Lower leg skin (tissue), 3 donors: ENCODE results near the gene DDX39A.

Source experiments
- POLR2A ChIP-seq, 2 donors: fragments of 450-650 bp; IDR thresholded peaks; one replicate each; pipeline ENCODE4 v1.6.1; 2016 to 2017; ENCODE audit warnings: antibody characterized with exemption in 2 of 2, mild to moderate bottlenecking in 1 of 2, moderate library complexity in 1 of 2
- TF ChIP-seq, protein P1 (sequence below), 3 donors: fragments of 450-650 bp; IDR thresholded peaks; one replicate each; pipeline ENCODE4 v1.5.1; 2016; ENCODE audit warnings: antibody characterized with exemption in 3 of 3, mild to moderate bottlenecking in 3 of 3, moderate library complexity in 2 of 3

DNA sequence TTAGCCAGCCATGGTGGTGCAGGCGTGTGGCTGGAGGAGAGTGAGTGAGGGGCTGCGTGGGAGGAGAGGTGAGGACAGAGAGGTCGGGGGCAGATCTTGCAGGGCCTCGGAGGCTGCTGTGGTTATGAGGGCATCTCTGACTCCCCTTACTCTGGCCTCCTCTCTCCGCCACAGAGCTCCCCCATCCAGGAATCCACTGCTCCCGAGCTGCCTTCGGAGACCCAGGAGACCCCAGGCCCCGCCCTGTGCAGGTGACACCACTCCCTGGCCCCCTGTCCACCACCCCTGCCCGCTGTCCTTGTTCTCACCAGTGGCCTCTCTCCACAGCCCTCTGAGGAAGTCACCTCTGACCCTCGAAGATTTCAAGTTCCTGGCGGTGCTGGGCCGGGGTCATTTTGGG is 48.2 kb upstream of the DDX39A start:
- TF ChIP-seq, protein P1, sequence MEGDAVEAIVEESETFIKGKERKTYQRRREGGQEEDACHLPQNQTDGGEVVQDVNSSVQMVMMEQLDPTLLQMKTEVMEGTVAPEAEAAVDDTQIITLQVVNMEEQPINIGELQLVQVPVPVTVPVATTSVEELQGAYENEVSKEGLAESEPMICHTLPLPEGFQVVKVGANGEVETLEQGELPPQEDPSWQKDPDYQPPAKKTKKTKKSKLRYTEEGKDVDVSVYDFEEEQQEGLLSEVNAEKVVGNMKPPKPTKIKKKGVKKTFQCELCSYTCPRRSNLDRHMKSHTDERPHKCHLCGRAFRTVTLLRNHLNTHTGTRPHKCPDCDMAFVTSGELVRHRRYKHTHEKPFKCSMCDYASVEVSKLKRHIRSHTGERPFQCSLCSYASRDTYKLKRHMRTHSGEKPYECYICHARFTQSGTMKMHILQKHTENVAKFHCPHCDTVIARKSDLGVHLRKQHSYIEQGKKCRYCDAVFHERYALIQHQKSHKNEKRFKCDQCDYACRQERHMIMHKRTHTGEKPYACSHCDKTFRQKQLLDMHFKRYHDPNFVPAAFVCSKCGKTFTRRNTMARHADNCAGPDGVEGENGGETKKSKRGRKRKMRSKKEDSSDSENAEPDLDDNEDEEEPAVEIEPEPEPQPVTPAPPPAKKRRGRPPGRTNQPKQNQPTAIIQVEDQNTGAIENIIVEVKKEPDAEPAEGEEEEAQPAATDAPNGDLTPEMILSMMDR (IDR thresholded peaks at IDR 0.05): no peak
- TF ChIP-seq POLR2A (IDR thresholded peaks at IDR 0.05): no peak
